Loucy (cell line): ENCODE data around the gene TOP2A.
A peak's percentile ranks its signal among the peaks of the same experiment; 100 is the strongest.

Source experiments
- H2AFZ ChIP-seq: fragments of 200-600 bp; sonication (generic); 2 replicates; pipeline ENCODE4 v1.6.0; 2016; ENCODE audit warnings: antibody characterized with exemption, mild to moderate bottlenecking, low read length, moderate library complexity
- H3F3A ChIP-seq: fragments of 200-600 bp; 2 replicates; pipeline ENCODE4 v1.6.0; 2016; ENCODE audit warnings: antibody characterized with exemption, low read depth, mild to moderate bottlenecking
- H3K27me3 ChIP-seq: fragments of 200-600 bp; sonication (generic); 2 replicates; pipeline ENCODE4 v1.6.1; 2014; ENCODE audit warnings: low read length, mild to moderate bottlenecking; ENCODE audit not compliant: insufficient read depth, poor library complexity, severe bottlenecking
- H3K36me3 ChIP-seq: fragments of 200-600 bp; sonication (generic); 2 replicates; pipeline ENCODE4 v1.6.1; 2016; ENCODE audit warnings: low read length; ENCODE audit not compliant: insufficient read depth
- H3K4me1 ChIP-seq: fragments of 200-600 bp; sonication (generic); 2 replicates; pipeline ENCODE4 v1.5.1; 2014; ENCODE audit warnings: low read length, mild to moderate bottlenecking; ENCODE audit not compliant: insufficient read depth, poor library complexity, severe bottlenecking
- H3K4me2 ChIP-seq: fragments of 200-600 bp; sonication (generic); 2 replicates; pipeline ENCODE4 v1.6.0; 2014; ENCODE audit warnings: antibody characterized with exemption, low read length, low read depth, mild to moderate bottlenecking; ENCODE audit not compliant: poor library complexity, severe bottlenecking
- H3K4me3 ChIP-seq: fragments of 200-600 bp; sonication (generic); 2 replicates; pipeline ENCODE4 v1.5.1; 2014; ENCODE audit warnings: low read length, mild to moderate bottlenecking, mixed read lengths; ENCODE audit not compliant: poor library complexity, severe bottlenecking
- H3K79me2 ChIP-seq: fragments of 200-600 bp; sonication (generic); 2 replicates; pipeline ENCODE4 v1.6.1; 2014; ENCODE audit warnings: low read length; ENCODE audit not compliant: insufficient read depth
- H3K9ac ChIP-seq: fragments of 200-600 bp; sonication (generic); 2 replicates; pipeline ENCODE4 v1.6.0; 2014; ENCODE audit warnings: mild to moderate bottlenecking, low read depth, low read length, moderate library complexity; ENCODE audit not compliant: poor library complexity, severe bottlenecking
- H3K9me2 ChIP-seq: fragments of 200-600 bp; sonication (generic); replicated peaks from 2 replicates; pipeline ENCODE4 v1.6.1; 2016; ENCODE audit warnings: low read depth, low read length, mixed read lengths
- H3K9me3 ChIP-seq: fragments of 200-600 bp; sonication (generic); 2 replicates; pipeline ENCODE4 v1.6.1; 2014; ENCODE audit warnings: mild to moderate bottlenecking, antibody characterized with exemption, low read length, low read depth; ENCODE audit not compliant: insufficient read depth
- H4K20me1 ChIP-seq: fragments of 200-600 bp; sonication (generic); 2 replicates; pipeline ENCODE4 v1.6.0; 2014; ENCODE audit warnings: antibody characterized with exemption, low read length, mild to moderate bottlenecking; ENCODE audit not compliant: insufficient read depth, poor library complexity, severe bottlenecking
- EZH2phosphoT487 ChIP-seq: fragments of 200-600 bp; IDR thresholded peaks from 2 replicates; pipeline ENCODE4 v1.6.1; 2018; ENCODE audit warnings: antibody characterized with exemption, mild to moderate bottlenecking, moderate library complexity, borderline replicate concordance
- TF ChIP-seq, protein P1 (sequence below): fragments of 200-600 bp; sonication (generic); conservative IDR thresholded peaks from 2 replicates; pipeline ENCODE4 v1.5.1; 2014; ENCODE audit warnings: mild to moderate bottlenecking, antibody characterized with exemption, low read length

TOP2A gene

GRCh38 chr17:40364121-40364861 lies 53.4 kb downstream of the TOP2A start, which contains the start of gene GJD3:
TSS of gene GJD3 (minus strand) at chr17:40364737. CDS start at chr17:40363815, 922 bp downstream.
- Histone ChIP-seq H3K9me3 (no peaks in the 10 kb centered on the region), H4K20me1 (no peaks in the 10 kb centered on the region), H3F3A (no peaks in the 10 kb centered on the region), H3K27me3 (no peaks in the 10 kb centered on the region), H3K9me2 (no peaks in the 10 kb centered on the region), H3K36me3 (no peaks in the 10 kb centered on the region), H3K4me1 (no peaks in the 10 kb centered on the region), H2AFZ (no peak within 1 kb of the TSS), H3K4me2 (no peak within 1 kb of the TSS), H3K79me2 (no peaks in the 10 kb centered on the region), H3K9ac (no peak within 1 kb of the TSS), H3K4me3 (no peak within 1 kb of the TSS)
- TF ChIP-seq, protein P1, sequence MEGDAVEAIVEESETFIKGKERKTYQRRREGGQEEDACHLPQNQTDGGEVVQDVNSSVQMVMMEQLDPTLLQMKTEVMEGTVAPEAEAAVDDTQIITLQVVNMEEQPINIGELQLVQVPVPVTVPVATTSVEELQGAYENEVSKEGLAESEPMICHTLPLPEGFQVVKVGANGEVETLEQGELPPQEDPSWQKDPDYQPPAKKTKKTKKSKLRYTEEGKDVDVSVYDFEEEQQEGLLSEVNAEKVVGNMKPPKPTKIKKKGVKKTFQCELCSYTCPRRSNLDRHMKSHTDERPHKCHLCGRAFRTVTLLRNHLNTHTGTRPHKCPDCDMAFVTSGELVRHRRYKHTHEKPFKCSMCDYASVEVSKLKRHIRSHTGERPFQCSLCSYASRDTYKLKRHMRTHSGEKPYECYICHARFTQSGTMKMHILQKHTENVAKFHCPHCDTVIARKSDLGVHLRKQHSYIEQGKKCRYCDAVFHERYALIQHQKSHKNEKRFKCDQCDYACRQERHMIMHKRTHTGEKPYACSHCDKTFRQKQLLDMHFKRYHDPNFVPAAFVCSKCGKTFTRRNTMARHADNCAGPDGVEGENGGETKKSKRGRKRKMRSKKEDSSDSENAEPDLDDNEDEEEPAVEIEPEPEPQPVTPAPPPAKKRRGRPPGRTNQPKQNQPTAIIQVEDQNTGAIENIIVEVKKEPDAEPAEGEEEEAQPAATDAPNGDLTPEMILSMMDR: no peak
- no peak for TF ChIP-seq EZH2phosphoT487

DNA sequence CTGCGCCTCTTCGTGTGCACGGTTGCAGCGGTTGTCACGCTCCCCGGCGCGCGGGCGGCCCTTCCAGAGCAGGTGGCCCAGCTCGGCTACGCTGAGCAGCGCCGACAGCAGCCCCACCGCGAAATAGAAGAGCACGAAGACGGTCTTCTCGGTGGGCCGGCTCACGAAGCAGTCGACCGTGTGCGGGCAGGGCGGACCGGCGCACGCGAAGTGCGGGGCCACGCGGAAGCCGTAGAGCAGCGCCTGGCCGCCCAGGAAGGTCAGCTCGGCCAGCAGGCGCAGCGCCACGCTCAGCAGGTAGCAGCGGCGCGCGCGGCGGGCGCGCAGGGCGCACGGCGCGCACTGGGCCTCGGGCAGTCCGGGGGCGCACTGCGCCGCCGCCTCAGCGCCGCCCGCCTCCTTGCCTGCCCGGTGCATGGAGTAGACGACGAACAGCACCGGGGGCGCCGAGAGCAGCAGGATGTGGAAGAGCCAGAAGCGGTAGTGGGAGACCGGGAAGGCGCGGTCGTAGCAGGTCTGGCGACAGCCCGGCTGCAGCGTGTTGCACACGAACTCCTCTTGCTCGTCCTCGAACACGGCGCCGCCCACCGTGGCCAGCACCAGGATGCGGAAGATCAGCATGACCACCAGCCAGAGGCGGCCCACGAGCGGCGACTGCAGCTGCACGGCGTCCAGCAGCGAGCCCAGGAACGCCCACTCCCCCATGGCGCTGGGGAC lies 54.4 kb downstream of the TOP2A start:
- Histone ChIP-seq H4K20me1 (no peaks in the 10 kb centered on the region), H3K79me2 (no peaks in the 10 kb centered on the region), H3K4me2 (peak overlapping the region; percentile 52), H3K9ac (no peak overlapping the region), H3K4me3 (peak overlapping the region; percentile 68), H2AFZ (peak overlapping the region; percentile 61; the same call in 1 of the 2 replicates), H3K9me3 (no peaks in the 10 kb centered on the region), H3K27me3 (no peaks in the 10 kb centered on the region), H3F3A (no peaks in the 10 kb centered on the region), H3K4me1 (no peaks in the 10 kb centered on the region), H3K36me3 (no peaks in the 10 kb centered on the region), H3K9me2 (no peaks in the 10 kb centered on the region)
- TF ChIP-seq, protein P1: no peak
- no peak for TF ChIP-seq EZH2phosphoT487

DNA sequence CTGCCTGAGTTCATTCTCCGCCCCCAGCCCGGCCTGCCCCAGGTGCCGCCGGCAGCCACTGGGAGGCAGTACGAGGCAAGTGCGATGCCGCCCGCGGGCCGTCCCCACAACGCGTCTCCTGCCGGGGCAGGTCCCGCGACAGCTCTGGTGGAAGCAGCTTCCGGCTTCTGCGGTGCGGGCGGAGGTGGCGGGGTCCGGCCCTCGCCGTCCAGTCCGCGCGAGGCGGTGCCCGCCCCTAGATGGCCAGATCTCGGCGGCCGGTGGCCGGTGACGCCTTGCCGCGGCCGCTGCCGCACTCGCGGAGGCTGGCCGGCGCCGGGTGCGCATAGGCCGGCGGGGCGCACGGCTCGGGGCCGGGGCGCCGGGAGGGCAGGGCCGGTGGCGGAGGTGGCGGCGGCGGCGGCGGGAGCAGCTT lies 55.0 kb downstream of the TOP2A start:
- no peaks in the 10 kb centered on the region for H3K27me3 ChIP-seq
- peak overlapping the region; percentile 52 for H3K4me2 ChIP-seq
- no peaks in the 10 kb centered on the region for H3K36me3 ChIP-seq
- no peaks in the 10 kb centered on the region for H3K79me2 ChIP-seq
- no peaks in the 10 kb centered on the region for H3K4me1 ChIP-seq
- H3K9ac ChIP-seq: no peak overlapping the region
- H2AFZ ChIP-seq: peak overlapping the region; percentile 61; the same call in 1 of the 2 replicates
- no peaks in the 10 kb centered on the region for H4K20me1 ChIP-seq
- no peaks in the 10 kb centered on the region for H3F3A ChIP-seq
- H3K9me2 ChIP-seq: no peaks in the 10 kb centered on the region
- no peaks in the 10 kb centered on the region for H3K9me3 ChIP-seq
- H3K4me3 ChIP-seq: peak overlapping the region; percentile 68
- TF ChIP-seq, protein P1: peak; percentile 87
- no peak for TF ChIP-seq EZH2phosphoT487
